Tibial nerve (tissue), 4 donors: ENCODE data around the gene KRT28. TPM values are rescaled to one million over a fixed set of nuclear protein-coding genes. Genes with fewer than 3 reads are reported as not detected.

ENCODE experiments used
- DNase-seq, 2 donors: peaks; one replicate each; pipeline ENCODE4 v3.0.0-alpha.2; 2019; ENCODE audit warnings: low spot score in 2 of 2
- H3K27ac ChIP-seq, 4 donors: fragments of 200-600 bp; sonication (generic) in 3 of 4; one replicate each; pipeline ENCODE4 v1.5.1; 2017 to 2019; ENCODE audit warnings: mild to moderate bottlenecking in 1 of 4
- H3K27me3 ChIP-seq, 2 donors: fragments of 200-600 bp; sonication (generic) in 1 of 2; one replicate each; pipeline versions ENCODE4 v1.5.1 to v1.6.0; 2017 to 2019
- H3K36me3 ChIP-seq, 3 donors: fragments of 200-600 bp; sonication (generic); one replicate each; pipeline ENCODE4 v1.5.1; 2018 to 2019
- H3K4me1 ChIP-seq, 4 donors: fragments of 200-600 bp; sonication (generic) in 3 of 4; one replicate each; pipeline ENCODE4 v1.5.1; 2017 to 2019
- H3K4me3 ChIP-seq, 4 donors: fragments of 200-600 bp; sonication (generic) in 3 of 4; one replicate each; pipeline ENCODE4 v1.5.1; 2017 to 2019; ENCODE audit warnings: mild to moderate bottlenecking in 1 of 4, moderate library complexity in 1 of 4
- H3K9me3 ChIP-seq, 4 donors: fragments of 200-600 bp; sonication (generic) in 3 of 4; one replicate each; pipeline ENCODE4 v1.5.1; 2017 to 2019
- EP300 ChIP-seq, 2 donors: sonication (generic); formaldehyde crosslinking; IDR thresholded peaks; one replicate each; pipeline ENCODE4 v1.6.1; 2017; ENCODE audit warnings: antibody characterized with exemption in 2 of 2, mild to moderate bottlenecking in 1 of 2
- POLR2A ChIP-seq, 2 donors: fragments of 450-650 bp; IDR thresholded peaks; one replicate each; pipeline ENCODE4 v1.6.1; 2017; ENCODE audit warnings: antibody characterized with exemption in 2 of 2, mild to moderate bottlenecking in 2 of 2, moderate library complexity in 2 of 2
- WGBS, 2 donors: methylation state at CpG; one replicate each; pipeline ENCODE4 v1.1.5; 2018; 5-methylcytosine and 5-hydroxymethylcytosine counted together
- total RNA-seq, 4 donors: library from RNA; depleted of rRNA; stranded (reverse); fragments of >200 nt; gene quantifications; one replicate each; pipeline ENCODE4 v1.1.0, GENCODE V29; 2016
- TF ChIP-seq, protein P1 (sequence below), 5 experiments: fragments of 200-600 bp in 3 of 5; fragments of 450-650 bp in 2 of 5; sonication (generic) in 3 of 5; IDR thresholded peaks; one replicate each; pipeline ENCODE4 v1.5.1; 2016 to 2019; ENCODE audit warnings: antibody characterized with exemption in 5 of 5, mild to moderate bottlenecking in 3 of 5, moderate library complexity in 2 of 5

The KRT28 gene
- total RNA-seq, 4 donors from 2014 or later, result not detected

GRCh38 chr17:40822132-40822812 is 22.5 kb upstream of the KRT28 start, which contains the start of gene KRT10:
Gene KRT10, minus strand, starts transcription at chr17:40822614. Its CDS starts 29 bp downstream, at chr17:40822585.
- Histone ChIP-seq H3K4me1 (peaks cover 0 to 29% (median 10%) of the 10 kb centered on the region in 4 donors), H3K27ac (no peak within 1 kb of the TSS), H3K9me3 (no peaks in the 10 kb centered on the region), H3K27me3 (no peaks in the 10 kb centered on the region), H3K4me3 (no peak within 1 kb of the TSS), H3K36me3 (peaks cover 0 to 13% (median 0%) of the 10 kb centered on the region in 3 donors)
- TF ChIP-seq, protein P1, sequence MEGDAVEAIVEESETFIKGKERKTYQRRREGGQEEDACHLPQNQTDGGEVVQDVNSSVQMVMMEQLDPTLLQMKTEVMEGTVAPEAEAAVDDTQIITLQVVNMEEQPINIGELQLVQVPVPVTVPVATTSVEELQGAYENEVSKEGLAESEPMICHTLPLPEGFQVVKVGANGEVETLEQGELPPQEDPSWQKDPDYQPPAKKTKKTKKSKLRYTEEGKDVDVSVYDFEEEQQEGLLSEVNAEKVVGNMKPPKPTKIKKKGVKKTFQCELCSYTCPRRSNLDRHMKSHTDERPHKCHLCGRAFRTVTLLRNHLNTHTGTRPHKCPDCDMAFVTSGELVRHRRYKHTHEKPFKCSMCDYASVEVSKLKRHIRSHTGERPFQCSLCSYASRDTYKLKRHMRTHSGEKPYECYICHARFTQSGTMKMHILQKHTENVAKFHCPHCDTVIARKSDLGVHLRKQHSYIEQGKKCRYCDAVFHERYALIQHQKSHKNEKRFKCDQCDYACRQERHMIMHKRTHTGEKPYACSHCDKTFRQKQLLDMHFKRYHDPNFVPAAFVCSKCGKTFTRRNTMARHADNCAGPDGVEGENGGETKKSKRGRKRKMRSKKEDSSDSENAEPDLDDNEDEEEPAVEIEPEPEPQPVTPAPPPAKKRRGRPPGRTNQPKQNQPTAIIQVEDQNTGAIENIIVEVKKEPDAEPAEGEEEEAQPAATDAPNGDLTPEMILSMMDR (IDR thresholded peaks at IDR 0.05), result no peak
- TF ChIP-seq POLR2A (IDR thresholded peaks at IDR 0.05), result no peak
- no peak for TF ChIP-seq EP300 (IDR thresholded peaks at IDR 0.05)
- DNase-seq, result no peak
- WGBS, 2 donors, result 90 to 95% methylated on average over 7 of the region's 7 CpGs

GRCh38 chr17:40821536-40821935 is 21.8 kb upstream of the KRT28 start:
- H3K36me3 ChIP-seq, result peaks cover 0 to 20% (median 0%) of the 10 kb centered on the region in 3 donors

GRCh38 chr17:40820228-40820838 is 20.6 kb upstream of the KRT28 start:
- Histone ChIP-seq H3K4me1 (peaks cover 0 to 30% (median 10%) of the 10 kb centered on the region in 4 donors), H3K27me3 (no peaks in the 10 kb centered on the region), H3K4me3 (no peak overlapping the region), H3K27ac (peak overlapping the region in 1 of 4 donors; percentile 95), H3K36me3 (peaks cover 0 to 22% (median 0%) of the 10 kb centered on the region in 3 donors), H3K9me3 (no peaks in the 10 kb centered on the region)
- WGBS, 2 donors, result 86 to 87% methylated on average over 9 of the region's 9 CpGs
- DNase-seq, result no peak
- no peak for TF ChIP-seq POLR2A (IDR thresholded peaks at IDR 0.05)
- TF ChIP-seq, protein P1 (IDR thresholded peaks at IDR 0.05), result no peak
- no peak for TF ChIP-seq EP300 (IDR thresholded peaks at IDR 0.05)

More at GRCh38 chr17:40821536-40821935, 21.8 kb upstream of the KRT28 start:
- H3K4me3 ChIP-seq, result no peak overlapping the region
- no peak for DNase-seq
- no peaks in the 10 kb centered on the region for H3K9me3 ChIP-seq
- H3K4me1 ChIP-seq, result peaks cover 0 to 30% (median 10%) of the 10 kb centered on the region in 4 donors
- H3K27me3 ChIP-seq, result no peaks in the 10 kb centered on the region
- no peak for TF ChIP-seq POLR2A (IDR thresholded peaks at IDR 0.05)
- TF ChIP-seq, protein P1 (IDR thresholded peaks at IDR 0.05), result no peak
- TF ChIP-seq EP300 (IDR thresholded peaks at IDR 0.05), result no peak
- no peak overlapping the region for H3K27ac ChIP-seq

DNA sequence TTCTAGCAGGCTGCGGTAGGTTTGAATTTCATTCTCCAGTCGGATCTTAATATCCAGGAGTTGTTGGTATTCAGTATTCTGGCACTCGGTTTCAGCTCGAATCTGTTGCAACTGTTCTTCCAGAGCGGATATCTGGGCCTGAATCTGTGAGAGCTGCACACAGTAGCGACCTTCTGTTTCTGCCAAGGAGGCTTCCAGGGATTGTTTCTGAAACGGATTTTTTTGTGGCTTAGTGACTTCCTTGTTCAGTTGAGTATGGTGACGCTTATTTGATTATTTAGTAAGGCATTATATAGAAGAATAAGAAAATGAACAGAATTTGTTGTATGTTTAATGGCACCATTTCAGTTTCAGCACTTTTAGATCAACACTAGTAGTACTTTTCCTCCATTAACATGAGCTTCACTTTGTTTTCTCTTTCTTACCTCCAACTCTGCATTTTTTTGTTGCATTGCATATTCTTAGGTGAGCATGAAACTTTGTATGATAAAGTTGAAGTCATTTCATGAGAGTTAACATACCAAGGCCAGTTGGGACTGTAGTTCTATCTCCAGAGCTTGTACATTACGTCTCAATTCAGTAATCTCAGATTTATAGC is 19.9 kb upstream of the KRT28 start:
- DNase-seq, result peak in 1 of 2 donors; percentile 7
- H3K4me3 ChIP-seq, result peak overlapping the region; percentile 36 to 77 (median 66)
- H3K9me3 ChIP-seq, result no peaks in the 10 kb centered on the region
- TF ChIP-seq POLR2A (IDR thresholded peaks at IDR 0.05), result no peak
- TF ChIP-seq, protein P1 (IDR thresholded peaks at IDR 0.05), result no peak
- TF ChIP-seq EP300 (IDR thresholded peaks at IDR 0.05), result no peak
- H3K36me3 ChIP-seq, result peaks cover 0 to 22% (median 0%) of the 10 kb centered on the region in 3 donors
- H3K4me1 ChIP-seq, result peaks cover 0 to 30% (median 10%) of the 10 kb centered on the region in 4 donors
- 41 to 45% methylated on average over 9 of the region's 9 CpGs for WGBS, 2 donors
- H3K27ac ChIP-seq, result peak overlapping the region; percentile 74 to 95 (median 90)
- H3K27me3 ChIP-seq, result no peaks in the 10 kb centered on the region
